Central memory CD8-positive, alpha-beta T cell (primary cell): ENCODE measurements around the gene CBLN3.

ENCODE experiments used
- ATAC-seq: fragments of 150-1000 bp; cut with Tn5 transposase; replicated peaks from 2 replicates; pipeline ENCODE4 v1.10.0; 2022; ENCODE audit warnings: mild to moderate bottlenecking, moderate FRiP score, moderate number of reproducible peaks; ENCODE audit not compliant: poor library complexity, severe bottlenecking; ENCODE audit errors: extremely low read depth
- DNase-seq, 2 donors: peaks; one replicate each; pipeline ENCODE4 v3.0.0; 2021; ENCODE audit warnings: low spot score in 2 of 2
- H3K27ac Mint-ChIP-seq: one replicate; pipeline ENCODE4 v1.8.0; 2022; ENCODE audit warnings: low read depth, mild to moderate bottlenecking, moderate library complexity, mixed read lengths
- H3K27me3 Mint-ChIP-seq: one replicate; pipeline ENCODE4 v1.8.0; 2022; ENCODE audit warnings: mixed read lengths
- H3K36me3 Mint-ChIP-seq: one replicate; pipeline ENCODE4 v1.8.0; 2022; ENCODE audit warnings: mild to moderate bottlenecking, moderate library complexity, mixed read lengths; ENCODE audit not compliant: insufficient read depth
- H3K4me1 Mint-ChIP-seq: one replicate; pipeline ENCODE4 v1.8.0; 2022; ENCODE audit warnings: mixed read lengths
- H3K4me3 Mint-ChIP-seq: one replicate; pipeline ENCODE4 v1.8.0; 2022; ENCODE audit warnings: mild to moderate bottlenecking, moderate library complexity, mixed read lengths
- H3K9me3 Mint-ChIP-seq: one replicate; pipeline ENCODE4 v1.8.0; 2022; ENCODE audit warnings: mixed read lengths

CBLN3 gene

GRCh38 chr14:24377126-24377525 is 52.3 kb downstream of the CBLN3 start:
- no peaks in the 10 kb centered on the region for H3K9me3 Mint-ChIP-seq
- H3K4me3 Mint-ChIP-seq: no peak overlapping the region
- peaks cover 38% of the 10 kb centered on the region for H3K27me3 Mint-ChIP-seq
- DNase-seq (no peak), ATAC-seq (no peak)
- H3K36me3 Mint-ChIP-seq: no peaks in the 10 kb centered on the region
- H3K27ac Mint-ChIP-seq: no peak overlapping the region
- H3K4me1 Mint-ChIP-seq: no peaks in the 10 kb centered on the region
